ENCODE results near the gene LRPPRC. TPM values are rescaled to one million over a fixed set of nuclear protein-coding genes. Genes with fewer than 3 reads are reported as not detected.

The LRPPRC gene
- total and polyA plus RNA-seq, 2 donors (not counting 3 experiments of a cell fraction or from before 2014, with no cell fraction given) = 22.6 to 94.0 TPM

DNA sequence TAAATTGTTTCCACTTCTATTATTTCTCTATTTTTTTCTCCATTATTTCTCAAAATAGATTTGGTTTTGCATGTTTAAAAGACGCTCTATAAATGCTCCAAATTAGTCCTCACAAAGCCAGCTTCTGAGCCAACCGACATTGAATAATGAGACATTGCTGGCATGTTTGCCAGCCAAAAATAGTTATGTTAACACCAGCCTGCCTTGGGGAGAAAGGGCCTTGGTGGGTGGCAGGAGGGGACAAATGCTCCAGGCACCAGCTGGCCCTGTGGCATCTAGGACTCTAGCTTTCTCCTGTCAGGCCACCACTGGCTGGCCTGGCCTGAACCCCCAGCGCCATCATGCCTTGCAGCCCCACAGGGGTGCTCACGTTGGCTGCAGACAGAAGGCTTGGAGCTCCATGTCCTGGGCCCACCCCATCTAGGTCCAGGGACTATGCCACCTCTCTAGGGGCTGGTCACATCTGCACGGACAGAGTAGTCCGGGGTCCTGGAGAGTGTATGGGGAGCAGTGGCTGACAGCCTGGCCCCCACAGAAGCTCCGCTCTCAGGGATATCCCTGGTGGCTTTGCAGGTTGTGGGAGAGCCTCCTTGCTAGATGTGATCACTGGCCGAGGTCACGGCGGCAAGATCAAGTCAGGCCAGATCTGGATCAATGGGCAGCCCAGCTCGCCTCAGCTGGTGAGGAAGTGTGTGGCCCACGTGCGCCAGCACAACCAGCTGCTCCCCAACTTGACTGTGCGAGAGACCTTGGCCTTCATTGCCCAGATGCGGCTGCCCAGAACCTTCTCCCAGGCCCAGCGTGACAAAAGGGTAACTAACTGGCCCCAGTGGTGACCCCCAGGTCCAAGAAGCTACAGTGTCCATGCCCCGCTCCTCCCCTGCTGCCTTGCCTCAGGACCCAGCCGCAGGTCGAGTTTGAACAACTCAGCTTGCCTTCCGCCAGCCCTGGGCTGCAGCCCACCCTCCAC, 144.5 kb downstream of the LRPPRC start:
- H4K20me1 ChIP-seq (replicated peaks; ENCODE audit: control insufficient read depth, extremely low read depth, insufficient read depth, low read length) = no peaks in the 10 kb centered on the region
- no peaks in the 10 kb centered on the region for H3K4me1 ChIP-seq (ENCODE audit: control insufficient read depth, extremely low read depth, insufficient read depth, low read length)
- no peaks in the 10 kb centered on the region for H3K9me3 ChIP-seq (replicated peaks; ENCODE audit: control insufficient read depth, insufficient read depth, low read length)
- ChIA-PET CTCF (interaction anchor here (1.2 to 2.7 kb wide), 2 partner anchors 26 to 27 kb away, joined by 4 to 9 read pairs; no protein-coding TSS in a partner anchor), POLR2A (no interaction called here)
- dilution Hi-C loops (cut with MboI; ENCODE audit: extremely low pct_ligation_motif_present, low sequenced_read_pairs) = no loop called here
- intact Hi-C loops (cut with micrococcal nuclease) = no loop called here
- no peaks in the 10 kb centered on the region for H3K9me1 ChIP-seq (replicated peaks; ENCODE audit: control insufficient read depth, extremely low read depth, insufficient read depth, low read length)
- DNase-seq (ENCODE audit: low read depth, low spot score) (no peak), FAIRE-seq (no peak)
- H3K27me3 ChIP-seq (ENCODE audit: control insufficient read depth in 2 of 2, insufficient read depth in 2 of 2, low read length in 2 of 2) = peaks cover 0 to 6% of the 10 kb centered on the region in 2 experiments
- no TSS peak for BruUV-seq (replicated peaks)
- no peak overlapping the region for H3K9ac ChIP-seq (replicated peaks; ENCODE audit: extremely low read depth, insufficient read depth, low read length)
- H3K4me2 ChIP-seq (ENCODE audit: insufficient read depth, low read length) = no peak overlapping the region
- H3K36me3 ChIP-seq (ENCODE audit: control insufficient read depth in 2 of 2, extremely low read depth in 1 of 2, insufficient read depth in 2 of 2, low read length in 2 of 2) = no peaks in the 10 kb centered on the region
- H3K27ac ChIP-seq (ENCODE audit: insufficient read depth, low read depth, low read length) = no peak overlapping the region
- no peak for TF ChIP-seq GATA2 (IDR thresholded peaks at IDR 0.05; ENCODE audit: insufficient read depth, insufficient read length, low read depth, low read length)
- no peak for TF ChIP-seq FOS (IDR thresholded peaks at IDR 0.05; ENCODE audit: borderline replicate concordance, insufficient read depth, low read length)
- no peak for TF ChIP-seq JUN (IDR thresholded peaks at IDR 0.05; ENCODE audit: borderline replicate concordance, insufficient read depth, insufficient read length, low read depth)
- no peak for TF ChIP-seq EZH2 (IDR thresholded peaks at IDR 0.05; ENCODE audit: borderline replicate concordance, low read depth, low read length, severe bottlenecking)
- TF ChIP-seq POLR2AphosphoS5 (IDR thresholded peaks at IDR 0.05; ENCODE audit: insufficient read depth, low read depth, low read length) = no peak
- TF ChIP-seq, protein P1, sequence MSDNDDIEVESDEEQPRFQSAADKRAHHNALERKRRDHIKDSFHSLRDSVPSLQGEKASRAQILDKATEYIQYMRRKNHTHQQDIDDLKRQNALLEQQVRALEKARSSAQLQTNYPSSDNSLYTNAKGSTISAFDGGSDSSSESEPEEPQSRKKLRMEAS (IDR thresholded peaks at IDR 0.05; ENCODE audit: insufficient read depth, insufficient read length) = no peak
- TF ChIP-seq MYC (IDR thresholded peaks at IDR 0.05; ENCODE audit: low read depth, low read length) = no peak
- TF ChIP-seq POLR2A (IDR thresholded peaks at IDR 0.05; ENCODE audit: low read depth, low read length) = no peak
- TF ChIP-seq, protein P2, sequence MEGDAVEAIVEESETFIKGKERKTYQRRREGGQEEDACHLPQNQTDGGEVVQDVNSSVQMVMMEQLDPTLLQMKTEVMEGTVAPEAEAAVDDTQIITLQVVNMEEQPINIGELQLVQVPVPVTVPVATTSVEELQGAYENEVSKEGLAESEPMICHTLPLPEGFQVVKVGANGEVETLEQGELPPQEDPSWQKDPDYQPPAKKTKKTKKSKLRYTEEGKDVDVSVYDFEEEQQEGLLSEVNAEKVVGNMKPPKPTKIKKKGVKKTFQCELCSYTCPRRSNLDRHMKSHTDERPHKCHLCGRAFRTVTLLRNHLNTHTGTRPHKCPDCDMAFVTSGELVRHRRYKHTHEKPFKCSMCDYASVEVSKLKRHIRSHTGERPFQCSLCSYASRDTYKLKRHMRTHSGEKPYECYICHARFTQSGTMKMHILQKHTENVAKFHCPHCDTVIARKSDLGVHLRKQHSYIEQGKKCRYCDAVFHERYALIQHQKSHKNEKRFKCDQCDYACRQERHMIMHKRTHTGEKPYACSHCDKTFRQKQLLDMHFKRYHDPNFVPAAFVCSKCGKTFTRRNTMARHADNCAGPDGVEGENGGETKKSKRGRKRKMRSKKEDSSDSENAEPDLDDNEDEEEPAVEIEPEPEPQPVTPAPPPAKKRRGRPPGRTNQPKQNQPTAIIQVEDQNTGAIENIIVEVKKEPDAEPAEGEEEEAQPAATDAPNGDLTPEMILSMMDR (IDR thresholded peaks at IDR 0.05; ENCODE audit: extremely low read depth in 1 of 2, insufficient read depth in 1 of 2, low read depth in 1 of 2, low read length in 2 of 2) = no peak
- H3K79me2 ChIP-seq (ENCODE audit: control insufficient read depth, insufficient read depth, low read length) = no peaks in the 10 kb centered on the region
- no peak overlapping the region for H3K4me3 ChIP-seq (replicated peaks in 1 of 3; ENCODE audit: insufficient read depth in 1 of 3, low read depth in 1 of 3, low read length in 3 of 3)
- no peak overlapping the region for H2AFZ ChIP-seq (ENCODE audit: low read depth, low read length)
